ENCODE measurements around the gene NSMCE4A. TPM values are rescaled to one million over a fixed set of nuclear protein-coding genes. Genes with fewer than 3 reads are reported as not detected.

NSMCE4A gene
- total RNA-seq, 1 donor from 2014 or later = 52.9 TPM

- Mint-ChIP-seq H3K36me3 (peaks cover 12% of the 10 kb centered on the region), H3K9me3 (no peaks in the 10 kb centered on the region), H3K27ac (peak overlapping the region; percentile 84), H3K4me1 (ENCODE audit: unreplicated experiment) (peaks cover 22% of the 10 kb centered on the region), H3K27me3 (no peaks in the 10 kb centered on the region), H3K4me3 (peak overlapping the region; percentile 93)
- DNase-seq (ENCODE audit: extremely low spot score, unreplicated experiment) = no peak
- TF ChIP-seq CTCF (conservative IDR thresholded peaks at IDR 0.05) = no peak
Observed at GRCh38 chr10:121928528-121928884, 46.5 kb downstream of the NSMCE4A start.

- Mint-ChIP-seq H3K9me3 (no peaks in the 10 kb centered on the region), H3K27ac (peak within 1 kb of the TSS; percentile 94), H3K27me3 (no peaks in the 10 kb centered on the region), H3K4me1 (ENCODE audit: unreplicated experiment) (peaks cover 23% of the 10 kb centered on the region), H3K4me3 (peak within 1 kb of the TSS; percentile 93), H3K36me3 (peaks cover 11% of the 10 kb centered on the region)
- no peak for TF ChIP-seq CTCF (conservative IDR thresholded peaks at IDR 0.05)
- peak; percentile 93 for DNase-seq (ENCODE audit: extremely low spot score, unreplicated experiment)
Observed at GRCh38 chr10:121927841-121928527, 47.0 kb downstream of the NSMCE4A start, which contains the start of gene ATE1. Gene ATE1, minus strand, starts transcription at chr10:121928031. Its CDS starts 82 bp downstream, at chr10:121927949.

GRCh38 chr10:121927318-121927840 is 47.6 kb downstream of the NSMCE4A start:
- Mint-ChIP-seq H3K4me3 (peak overlapping the region; percentile 93), H3K27me3 (no peaks in the 10 kb centered on the region), H3K4me1 (ENCODE audit: unreplicated experiment) (peaks cover 29% of the 10 kb centered on the region), H3K36me3 (peaks cover 11% of the 10 kb centered on the region), H3K9me3 (no peaks in the 10 kb centered on the region), H3K27ac (peak overlapping the region; percentile 85)
- no peak for TF ChIP-seq CTCF (conservative IDR thresholded peaks at IDR 0.05)
- peak; percentile 72 for DNase-seq (ENCODE audit: extremely low spot score, unreplicated experiment)

GRCh38 chr10:121926671-121927317 is 48.2 kb downstream of the NSMCE4A start:
- Mint-ChIP-seq H3K36me3 (peaks cover 10% of the 10 kb centered on the region), H3K27ac (peak overlapping the region; percentile 85), H3K9me3 (no peaks in the 10 kb centered on the region), H3K4me1 (ENCODE audit: unreplicated experiment) (peaks cover 29% of the 10 kb centered on the region), H3K4me3 (peak overlapping the region; percentile 90), H3K27me3 (no peaks in the 10 kb centered on the region)
- no peak for DNase-seq (ENCODE audit: extremely low spot score, unreplicated experiment)
- TF ChIP-seq CTCF (conservative IDR thresholded peaks at IDR 0.05) = no peak

GRCh38 chr10:121926157-121926556 is 48.9 kb downstream of the NSMCE4A start:
- Mint-ChIP-seq H3K4me3 (peak overlapping the region; percentile 69), H3K27ac (no peak overlapping the region), H3K27me3 (no peaks in the 10 kb centered on the region)

More at GRCh38 chr10:121926157-121926556, 48.9 kb downstream of the NSMCE4A start:
- TF ChIP-seq CTCF (conservative IDR thresholded peaks at IDR 0.05) = no peak
- H3K9me3 Mint-ChIP-seq = no peaks in the 10 kb centered on the region
- H3K36me3 Mint-ChIP-seq = peaks cover 8% of the 10 kb centered on the region
- peaks cover 29% of the 10 kb centered on the region for H3K4me1 Mint-ChIP-seq (ENCODE audit: unreplicated experiment)
- no peak for DNase-seq (ENCODE audit: extremely low spot score, unreplicated experiment)

Data from type B pancreatic cell (in vitro differentiated cells).